ENCODE results near the gene TMEM17. TPM values are rescaled to one million over a fixed set of nuclear protein-coding genes. Genes with fewer than 3 reads are reported as not detected.
A peak's percentile ranks its signal among the peaks of the same experiment; 100 is the strongest.

Gene TMEM17
- total RNA-seq, 6 donors from 2014 or later: 1.0 to 4.7 (median 2.2) TPM

- Histone ChIP-seq H3K4me3 (no peak overlapping the region), H3K36me3 (no peaks in the 10 kb centered on the region), H3K9me3 (no peaks in the 10 kb centered on the region), H3K27me3 (no peaks in the 10 kb centered on the region), H3K4me1 (peaks cover 19 to 68% (median 36%) of the 10 kb centered on the region in 4 donors), H3K27ac (no peak overlapping the region)
- TF ChIP-seq POLR2AphosphoS5 (IDR thresholded peaks at IDR 0.05): no peak
- no peak for TF ChIP-seq CTCF (IDR thresholded peaks at IDR 0.05)
- TF ChIP-seq POLR2A (IDR thresholded peaks at IDR 0.05): no peak
- no peak for TF ChIP-seq EP300 (IDR thresholded peaks at IDR 0.05)
- DNase-seq (no peak), ATAC-seq (ENCODE audit: low FRiP score in 2 of 2) (peak in 1 of 2 donors; percentile 35)
- 42 to 44% methylated on average over 2 of the region's 2 CpGs for WGBS, 2 donors
Measured at GRCh38 chr2:62472312-62472711, 33.7 kb downstream of the TMEM17 start.

GRCh38 chr2:62471816-62472215 is 34.2 kb downstream of the TMEM17 start:
- Histone ChIP-seq H3K36me3 (no peaks in the 10 kb centered on the region), H3K27ac (no peak overlapping the region), H3K4me1 (peaks cover 18 to 66% (median 34%) of the 10 kb centered on the region in 4 donors), H3K9me3 (no peaks in the 10 kb centered on the region), H3K4me3 (no peak overlapping the region), H3K27me3 (no peaks in the 10 kb centered on the region)
- TF ChIP-seq CTCF (IDR thresholded peaks at IDR 0.05) (no peak), POLR2A (IDR thresholded peaks at IDR 0.05) (no peak), EP300 (IDR thresholded peaks at IDR 0.05) (no peak)
- ATAC-seq (ENCODE audit: low FRiP score in 2 of 2) (peak in 1 of 2 donors; percentile 54), DNase-seq (no peak)
- 76 to 84% methylated on average over 7 of the region's 7 CpGs for WGBS, 2 donors

GRCh38 chr2:62471404-62471803 is 34.6 kb downstream of the TMEM17 start:
- Histone ChIP-seq H3K4me1 (peaks cover 14 to 66% (median 33%) of the 10 kb centered on the region in 4 donors), H3K9me3 (no peaks in the 10 kb centered on the region), H3K27ac (no peak overlapping the region), H3K4me3 (no peak overlapping the region), H3K27me3 (no peaks in the 10 kb centered on the region), H3K36me3 (no peaks in the 10 kb centered on the region)
- ATAC-seq (ENCODE audit: low FRiP score in 2 of 2) (no peak), DNase-seq (no peak)
- TF ChIP-seq POLR2AphosphoS5 (IDR thresholded peaks at IDR 0.05) (no peak), POLR2A (IDR thresholded peaks at IDR 0.05) (no peak), CTCF (IDR thresholded peaks at IDR 0.05) (no peak), EP300 (IDR thresholded peaks at IDR 0.05) (no peak)
- 72 to 96% methylated on average over 2 of the region's 2 CpGs for WGBS, 2 donors

DNA sequence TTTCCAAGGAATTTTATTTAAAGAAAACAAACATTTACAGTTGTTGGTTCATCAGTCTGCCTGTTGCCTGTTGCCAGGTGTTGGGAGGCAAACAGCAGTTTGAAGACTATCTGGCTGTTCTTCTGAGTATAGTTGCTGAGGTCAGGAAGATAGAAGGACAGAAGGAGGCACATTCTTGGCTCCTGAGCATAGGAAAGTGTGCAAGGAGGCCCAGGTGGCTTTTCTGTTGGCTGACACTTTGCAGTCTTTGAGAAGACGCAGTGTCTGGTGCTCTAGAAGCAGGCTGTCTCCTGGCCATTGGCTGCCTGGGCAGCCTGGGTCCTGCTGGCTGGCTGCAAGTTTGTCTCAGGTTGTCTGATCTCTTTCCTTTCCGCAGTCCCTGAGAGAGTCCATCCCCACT is 36.4 kb downstream of the TMEM17 start:
- TF ChIP-seq CTCF (IDR thresholded peaks at IDR 0.05) (no peak), EP300 (IDR thresholded peaks at IDR 0.05) (no peak), POLR2AphosphoS5 (IDR thresholded peaks at IDR 0.05) (no peak), POLR2A (IDR thresholded peaks at IDR 0.05) (no peak)
- Histone ChIP-seq H3K4me1 (peaks cover under 1 to 56% (median 18%) of the 10 kb centered on the region in 4 donors), H3K27me3 (no peaks in the 10 kb centered on the region), H3K27ac (no peak overlapping the region), H3K4me3 (no peak overlapping the region), H3K9me3 (no peaks in the 10 kb centered on the region), H3K36me3 (no peaks in the 10 kb centered on the region)
- no peak for ATAC-seq (ENCODE audit: low FRiP score in 2 of 2)
- 95 to 100% methylated on average over 2 of the region's 2 CpGs for WGBS, 2 donors
- DNase-seq: no peak

DNA sequence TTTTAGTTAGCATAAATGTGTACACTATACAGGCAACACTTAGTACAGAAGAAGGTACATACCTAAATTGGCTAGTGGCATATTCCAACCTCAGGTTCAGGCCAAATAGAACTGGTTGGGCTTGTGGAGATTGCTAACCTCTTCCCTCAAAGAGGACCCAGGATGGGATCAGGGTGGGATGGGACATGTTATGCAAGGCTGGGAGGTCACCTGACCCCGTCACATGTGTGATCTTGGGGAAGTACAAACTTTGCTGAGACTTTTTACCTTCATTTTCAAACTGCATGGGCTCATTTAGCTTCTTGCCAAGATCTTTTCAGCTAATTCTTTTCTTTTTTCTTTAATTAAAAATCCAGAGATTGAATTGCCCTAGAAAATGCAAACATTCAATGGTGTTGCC is 36.9 kb downstream of the TMEM17 start:
- DNase-seq (no peak), ATAC-seq (ENCODE audit: low FRiP score in 2 of 2) (no peak)
- 88 to 100% methylated on average over 1 of the region's 1 CpG for WGBS, 2 donors
- Histone ChIP-seq H3K4me3 (no peak overlapping the region), H3K27me3 (no peaks in the 10 kb centered on the region), H3K4me1 (peaks cover 0 to 51% (median 18%) of the 10 kb centered on the region in 4 donors), H3K9me3 (no peaks in the 10 kb centered on the region), H3K27ac (no peak overlapping the region), H3K36me3 (no peaks in the 10 kb centered on the region)
- TF ChIP-seq POLR2AphosphoS5 (IDR thresholded peaks at IDR 0.05): no peak
- no peak for TF ChIP-seq POLR2A (IDR thresholded peaks at IDR 0.05)
- no peak for TF ChIP-seq EP300 (IDR thresholded peaks at IDR 0.05)
- TF ChIP-seq CTCF (IDR thresholded peaks at IDR 0.05): no peak
